Osteocyte (in vitro differentiated cells): Measurements from ENCODE around the gene SLC22A23. TPM values are rescaled to one million over a fixed set of nuclear protein-coding genes. Genes with fewer than 3 reads are reported as not detected.

Experiments used
- DNase-seq: peaks from one replicate; pipeline ENCODE4 v3.0.0; 2021; ENCODE audit warnings: mixed read lengths; ENCODE audit not compliant: unreplicated experiment; ENCODE audit errors: extremely low spot score
- H3K27ac Mint-ChIP-seq: one replicate; pipeline ENCODE4 v1.8.0; 2021; ENCODE audit warnings: mild to moderate bottlenecking, mixed read lengths; ENCODE audit not compliant: unreplicated experiment
- H3K27me3 Mint-ChIP-seq: one replicate; pipeline ENCODE4 v1.8.0; 2021; ENCODE audit warnings: mixed read lengths; ENCODE audit not compliant: unreplicated experiment
- H3K36me3 Mint-ChIP-seq: one replicate; pipeline ENCODE4 v1.8.0; 2021; ENCODE audit warnings: mixed read lengths; ENCODE audit not compliant: unreplicated experiment
- H3K4me1 Mint-ChIP-seq: one replicate; pipeline ENCODE4 v1.8.0; 2021; ENCODE audit warnings: mixed read lengths; ENCODE audit not compliant: unreplicated experiment
- H3K4me3 Mint-ChIP-seq: one replicate; pipeline ENCODE4 v1.8.0; 2021; ENCODE audit warnings: mild to moderate bottlenecking, moderate library complexity, mixed read lengths; ENCODE audit not compliant: unreplicated experiment
- H3K9me3 Mint-ChIP-seq: one replicate; pipeline ENCODE4 v1.8.0; 2021; ENCODE audit warnings: mixed read lengths; ENCODE audit not compliant: unreplicated experiment
- CTCF ChIP-seq: fragments of 200-600 bp; sonication (generic); IDR thresholded peaks from 2 replicates; pipeline ENCODE4 v1.5.0; 2021; ENCODE audit warnings: antibody characterized with exemption, mild to moderate bottlenecking, moderate library complexity
- total RNA-seq: library from RNA; stranded (reverse); gene quantifications from 2 replicates; pipeline ENCODE4 v1.2.1, GENCODE V29; 2021

The SLC22A23 gene
- total RNA-seq, 1 donor from 2014 or later = 10.4 TPM

GRCh38 chr6:3426091-3426926 lies 30.5 kb downstream of the SLC22A23 start:
- Mint-ChIP-seq H3K4me1 (peaks cover 39% of the 10 kb centered on the region), H3K27me3 (no peaks in the 10 kb centered on the region), H3K9me3 (no peaks in the 10 kb centered on the region), H3K36me3 (no peaks in the 10 kb centered on the region), H3K27ac (no peak overlapping the region), H3K4me3 (no peak overlapping the region)
- TF ChIP-seq CTCF = no peak
- DNase-seq = no peak

GRCh38 chr6:3425574-3425973 lies 31.3 kb downstream of the SLC22A23 start:
- TF ChIP-seq CTCF = no peak
- DNase-seq = no peak
- Mint-ChIP-seq H3K27me3 (no peaks in the 10 kb centered on the region), H3K4me3 (no peak overlapping the region), H3K9me3 (no peaks in the 10 kb centered on the region), H3K36me3 (no peaks in the 10 kb centered on the region), H3K4me1 (peaks cover 39% of the 10 kb centered on the region), H3K27ac (no peak overlapping the region)

DNA sequence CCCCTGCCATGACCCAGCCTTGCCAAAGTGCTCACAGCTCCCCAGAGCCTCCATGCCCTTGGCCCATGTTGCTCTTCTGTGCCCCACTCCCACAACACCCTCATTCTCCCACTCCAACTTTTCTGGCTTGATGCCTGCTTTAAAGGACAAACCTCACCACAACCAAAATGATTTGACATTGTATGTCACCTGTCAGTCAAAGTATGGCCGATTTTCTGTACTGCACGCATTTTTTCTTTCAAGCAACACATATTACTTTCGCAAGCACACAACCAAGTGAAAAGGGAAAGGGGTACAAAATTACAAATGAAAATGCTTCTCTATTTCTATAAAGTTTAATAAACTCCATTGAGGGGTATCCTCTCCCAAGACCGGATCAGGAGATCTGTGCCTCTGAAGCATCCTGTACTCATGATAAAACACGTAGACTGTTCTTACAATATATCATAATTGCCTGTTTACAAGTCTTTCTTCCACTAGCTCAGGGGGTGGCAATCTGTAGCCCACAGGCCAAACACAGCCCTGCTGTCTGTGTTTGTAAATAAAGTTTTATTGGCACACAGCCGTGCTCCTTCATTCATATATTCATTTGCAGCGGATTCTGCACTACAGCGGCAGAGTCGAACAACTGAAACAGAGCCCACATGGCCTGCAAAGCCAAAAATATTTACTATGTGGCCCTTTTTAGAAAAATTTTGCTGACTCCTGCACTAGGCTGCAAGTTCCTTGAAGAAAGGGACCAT lies 32.5 kb downstream of the SLC22A23 start:
- Mint-ChIP-seq H3K27me3 (no peaks in the 10 kb centered on the region), H3K4me3 (no peak overlapping the region), H3K36me3 (no peaks in the 10 kb centered on the region), H3K27ac (no peak overlapping the region), H3K9me3 (no peaks in the 10 kb centered on the region), H3K4me1 (peaks cover 42% of the 10 kb centered on the region)
- no peak for DNase-seq
- TF ChIP-seq CTCF = no peak

GRCh38 chr6:3423439-3424184 lies 33.2 kb downstream of the SLC22A23 start:
- no peak for TF ChIP-seq CTCF
- H3K4me3 Mint-ChIP-seq = no peak overlapping the region
- H3K9me3 Mint-ChIP-seq = no peaks in the 10 kb centered on the region
- H3K36me3 Mint-ChIP-seq = no peaks in the 10 kb centered on the region
- no peak for DNase-seq
- H3K4me1 Mint-ChIP-seq = peaks cover 42% of the 10 kb centered on the region
- no peak overlapping the region for H3K27ac Mint-ChIP-seq
- no peaks in the 10 kb centered on the region for H3K27me3 Mint-ChIP-seq
